UCSD-AML1 (cell line): ENCODE measurements around the gene CMSS1.
A peak's percentile ranks its signal among the peaks of the same experiment; 100 is the strongest.
"Not testable (repeated sequence)": the region's sequence is repeated elsewhere in the genome, so short reads cannot be mapped to it uniquely, and the experiment has no call there.

Experiments
- DNase-seq: peaks from one replicate; lab custom pipeline; 2025; ENCODE audit not compliant: unreplicated experiment; lab: John Stamatoyannopoulos, UW

CMSS1 gene

DNA sequence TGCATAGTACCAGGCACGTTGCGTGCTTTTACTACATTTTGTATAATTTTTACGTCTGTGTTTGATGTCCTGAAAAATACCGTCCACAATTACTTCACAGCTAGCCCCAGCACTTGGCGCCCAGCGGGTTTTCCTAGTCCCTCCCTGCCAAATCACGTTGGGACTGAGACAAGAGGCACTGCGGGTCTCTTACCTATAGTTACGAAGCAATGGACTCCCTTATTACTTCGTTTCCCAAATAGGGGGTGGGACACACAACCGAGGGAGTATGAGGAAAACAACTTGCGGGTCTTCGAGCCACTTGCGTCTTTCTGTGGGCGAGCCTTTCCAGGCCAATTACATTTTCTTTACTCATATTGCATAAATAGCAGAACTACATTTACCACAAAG is 620 bp upstream of the CMSS1 start:
- no peak for DNase-seq

DNA sequence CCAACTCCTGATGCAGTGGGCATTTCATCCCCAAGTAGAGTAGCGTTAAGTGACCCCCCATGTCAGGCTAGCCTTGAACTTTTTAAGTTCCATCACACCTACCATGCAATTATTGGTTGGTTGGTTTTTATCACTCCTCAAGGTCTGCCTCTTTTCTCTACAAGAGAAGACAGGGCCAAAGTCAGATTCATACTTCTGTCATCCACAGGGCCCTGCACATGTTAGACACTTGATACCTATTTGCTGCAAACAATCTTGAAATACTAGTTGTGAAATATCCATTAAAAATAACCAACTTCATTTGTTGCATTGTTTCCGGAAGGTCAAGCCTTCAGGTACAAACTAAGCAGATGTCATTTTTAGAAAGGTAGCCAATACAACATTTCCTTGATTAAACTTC is 1.2 kb downstream of the CMSS1 start:
- DNase-seq = no peak

DNA sequence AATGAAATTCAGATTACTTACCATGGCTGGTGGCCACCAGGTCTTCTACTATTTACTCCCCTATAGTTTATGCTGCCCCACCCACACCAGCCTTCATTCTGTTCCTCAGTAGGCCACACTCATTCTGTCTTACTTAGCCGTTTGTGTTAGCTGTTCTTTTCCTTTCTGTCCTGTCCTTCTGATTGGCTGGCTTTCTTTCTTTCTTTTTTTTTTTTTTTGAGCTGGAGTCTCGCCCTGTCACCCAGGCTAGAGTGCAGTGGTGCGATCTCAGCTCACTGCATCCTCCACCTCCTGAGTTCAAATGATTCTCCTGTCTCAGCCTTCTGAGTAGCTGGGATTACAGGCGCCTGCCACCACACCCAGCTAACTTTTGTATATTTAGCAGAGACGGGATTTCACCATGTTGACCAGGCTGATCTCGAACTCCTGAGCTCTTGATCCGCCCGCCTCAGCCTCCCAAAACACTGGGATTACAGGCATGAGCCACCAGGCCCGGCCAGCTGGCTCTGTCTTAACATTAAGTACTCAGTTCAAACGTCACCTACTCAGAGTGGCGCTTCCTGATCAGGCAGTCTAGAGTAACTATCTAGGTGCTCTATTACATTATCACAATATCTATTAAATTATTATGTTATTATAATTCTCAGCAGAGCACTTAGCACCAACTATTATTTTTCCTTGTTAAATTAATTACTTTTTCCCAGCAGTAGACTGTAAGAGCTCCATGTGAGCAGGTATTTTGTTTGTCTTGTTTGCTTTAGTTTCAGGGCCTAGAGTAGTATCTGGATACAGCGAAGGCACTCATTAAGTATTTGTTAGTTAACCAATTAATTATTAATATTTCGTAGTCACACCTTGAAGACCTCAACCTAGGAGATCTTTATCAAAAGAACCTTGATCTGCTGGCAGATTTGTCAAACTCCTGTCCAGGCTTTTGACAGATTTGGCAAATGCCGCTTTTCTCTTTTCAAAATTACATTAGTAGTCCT is 6.4 kb downstream of the CMSS1 start:
- DNase-seq = no peak

DNA sequence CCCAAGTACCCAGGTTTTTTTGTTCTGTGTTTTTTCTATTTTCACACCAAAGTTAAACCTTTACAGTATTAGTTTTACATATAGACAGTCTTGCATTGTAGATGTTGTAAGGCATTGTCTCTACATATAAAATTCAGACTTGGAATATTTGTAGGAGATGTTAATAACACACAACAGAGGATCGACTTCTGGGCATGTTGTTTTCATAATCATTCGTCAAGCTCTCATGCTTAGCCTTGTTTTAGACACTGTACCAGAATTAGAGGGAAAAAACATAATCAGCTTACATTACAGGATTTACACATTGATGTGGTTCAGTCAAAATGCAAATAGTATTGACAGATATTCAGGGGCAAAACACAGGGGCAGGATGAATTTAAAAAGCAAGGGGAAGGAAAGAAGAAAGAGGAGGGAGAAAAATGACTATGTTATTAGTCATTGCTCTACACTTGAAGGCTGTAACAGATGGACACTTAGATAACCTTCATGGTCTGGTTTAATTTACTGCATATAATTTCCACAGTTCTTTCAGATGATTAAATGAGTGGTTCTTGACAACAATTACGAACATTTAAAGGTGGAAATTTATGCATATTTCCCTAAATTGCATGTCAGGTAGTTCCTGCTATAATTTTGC is 7.5 kb downstream of the CMSS1 start:
- no peak for DNase-seq

DNA sequence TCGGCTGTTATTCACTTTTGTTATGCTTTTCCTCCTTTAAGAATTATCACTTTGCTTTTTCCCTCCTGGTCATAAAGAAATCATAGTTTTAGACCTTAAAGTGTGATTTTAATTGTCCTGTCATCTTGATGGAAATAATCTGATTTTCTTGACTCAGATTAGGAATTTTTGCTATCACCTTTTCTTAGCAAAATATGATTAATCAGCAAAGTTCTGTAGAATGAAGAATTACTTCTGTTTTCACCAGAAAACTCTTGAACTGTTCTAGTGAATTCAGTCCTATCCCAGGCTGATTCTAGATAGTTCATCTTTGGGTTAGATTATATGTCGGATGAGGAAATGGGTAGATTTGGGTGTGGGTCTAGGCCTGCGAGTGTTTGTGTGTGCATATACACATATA is 12.2 kb downstream of the CMSS1 start:
- no peak for DNase-seq

DNA sequence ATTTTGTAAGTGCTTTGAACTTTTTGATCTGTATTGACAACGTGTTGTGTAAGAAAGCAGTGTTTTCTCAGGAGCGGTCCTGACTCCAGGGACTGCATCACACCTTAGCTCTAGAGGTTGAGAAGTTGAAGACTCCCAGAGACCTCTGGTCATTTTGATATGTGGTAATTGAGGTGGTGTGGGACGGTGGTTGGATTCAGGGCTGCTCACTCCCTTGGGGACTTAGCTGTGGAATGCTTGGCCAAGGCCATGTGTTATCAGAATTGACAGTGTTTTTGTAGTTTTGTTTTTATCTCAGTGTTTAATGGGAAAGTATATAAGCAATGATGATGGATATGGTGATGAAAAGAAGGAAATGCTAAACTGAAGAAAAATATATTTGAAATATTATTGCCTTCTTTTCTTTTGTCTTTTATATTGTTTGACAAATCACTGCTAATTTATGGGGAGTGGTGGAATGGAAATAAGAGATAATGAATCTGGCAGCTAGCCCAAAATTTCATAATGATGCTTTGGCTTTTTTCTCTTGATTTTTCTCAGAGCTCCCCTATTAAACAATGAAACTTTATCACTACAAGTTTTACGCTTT is 16.0 kb downstream of the CMSS1 start:
- no peak for DNase-seq

DNA sequence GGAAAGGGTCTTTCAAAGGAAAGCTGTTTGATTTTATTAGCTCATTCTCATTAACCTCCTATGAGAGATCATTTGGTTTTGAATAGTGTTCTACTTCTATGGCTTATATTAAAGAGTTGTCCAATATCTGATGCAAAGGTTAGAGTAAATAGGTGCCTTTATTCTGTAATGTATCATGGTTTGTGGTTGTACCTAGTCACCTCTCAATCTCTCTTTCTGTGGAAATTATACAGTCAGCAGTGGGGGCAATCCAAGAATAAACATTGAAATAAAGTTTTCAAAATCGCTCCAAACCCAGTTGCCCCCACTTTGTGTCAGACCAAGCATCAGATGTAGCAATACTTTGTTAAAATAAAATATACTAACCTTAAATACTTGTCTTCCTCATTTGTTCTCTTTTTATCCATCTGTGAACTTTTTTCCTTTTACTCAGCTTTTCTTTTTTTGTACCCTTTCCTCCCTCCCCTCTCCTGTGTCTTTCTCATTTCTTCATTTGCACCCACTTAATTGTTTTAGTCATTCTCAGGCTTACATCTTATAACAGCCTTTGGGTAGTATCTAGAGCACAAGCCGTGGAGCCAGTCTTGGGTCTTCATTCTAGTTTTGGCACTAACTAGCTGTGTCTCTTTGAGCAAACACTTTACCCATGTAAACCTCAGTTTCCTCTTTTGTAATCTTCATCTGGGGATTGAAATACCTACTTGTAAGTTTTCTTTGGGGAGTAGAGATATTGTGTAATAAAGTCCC is 16.7 kb downstream of the CMSS1 start:
- DNase-seq = no peak

DNA sequence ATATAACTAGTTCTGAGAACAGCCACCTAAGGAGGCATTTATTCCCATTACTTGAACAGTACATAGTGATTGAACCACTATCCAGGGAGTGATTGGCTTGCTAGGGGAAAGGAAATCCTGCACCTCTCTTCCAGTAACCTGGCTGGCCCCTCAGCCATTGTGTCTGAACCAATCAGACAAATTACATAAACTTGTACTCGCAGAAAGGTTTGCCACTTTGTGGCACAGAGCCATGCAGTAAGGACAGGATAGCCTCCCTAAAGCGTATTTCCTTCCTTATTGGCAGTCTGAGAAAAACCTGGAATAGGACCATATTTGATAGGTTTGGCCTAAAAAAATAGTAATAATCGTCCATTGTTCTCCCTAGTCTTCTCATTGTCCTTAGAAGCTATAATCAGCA is 19.0 kb downstream of the CMSS1 start:
- no peak for DNase-seq

DNA sequence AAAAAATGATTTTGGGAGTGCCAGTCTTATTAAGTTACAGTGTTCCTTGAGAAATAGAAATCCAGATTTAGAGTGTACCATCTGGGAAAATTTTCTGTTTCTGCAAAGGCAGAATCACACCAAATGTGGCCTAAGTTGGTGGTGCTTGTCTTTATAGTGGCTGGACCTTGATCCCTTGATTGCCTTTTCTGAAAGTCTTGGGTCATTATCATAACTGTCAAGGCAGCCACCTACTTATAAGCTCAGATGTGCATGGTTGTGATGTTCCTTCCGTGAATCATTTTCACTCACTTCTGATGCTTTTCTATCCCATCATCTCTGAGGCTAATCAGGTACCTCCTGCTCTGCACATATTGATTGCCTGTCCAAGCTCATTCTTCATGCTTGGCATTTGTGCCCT is 20.1 kb downstream of the CMSS1 start:
- DNase-seq = no peak

DNA sequence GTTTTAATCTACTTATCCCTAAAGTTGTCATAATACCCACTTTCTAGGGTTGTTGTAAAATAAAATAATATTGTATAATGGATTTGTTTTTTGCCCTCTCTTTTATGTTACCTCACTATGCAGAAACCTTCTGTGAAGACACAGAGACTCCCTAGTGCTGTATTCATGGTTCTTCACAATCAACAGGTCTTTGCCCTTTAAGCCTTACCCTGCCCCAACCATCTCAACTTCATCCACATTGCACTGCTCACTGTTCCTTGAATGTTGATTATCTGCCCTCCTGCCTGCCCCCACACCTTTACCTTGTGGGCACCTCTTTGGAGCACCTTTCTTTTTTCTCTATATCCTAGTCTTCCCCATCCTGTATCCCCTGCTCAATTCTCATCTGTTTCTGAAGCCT is 21.1 kb downstream of the CMSS1 start:
- DNase-seq = no peak

DNA sequence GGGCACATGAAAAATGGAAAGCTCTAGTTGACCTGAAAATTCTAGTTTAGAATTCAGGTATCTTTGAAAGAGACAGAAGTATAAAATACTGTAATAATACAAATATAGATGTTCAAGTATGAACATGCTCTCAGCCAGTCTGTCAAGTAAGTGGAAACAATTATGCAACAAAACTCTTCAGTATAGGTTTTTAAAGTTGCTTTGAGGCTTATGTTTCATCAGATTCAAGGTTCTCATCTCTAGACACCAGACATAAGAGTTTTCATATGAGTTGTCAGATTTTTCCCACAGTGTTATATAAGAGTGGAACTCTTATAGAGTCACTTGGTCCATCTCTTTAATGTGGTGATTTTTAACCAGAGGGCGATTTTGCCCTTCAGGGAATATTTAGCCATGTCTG is 22.0 kb downstream of the CMSS1 start:
- no peak for DNase-seq

DNA sequence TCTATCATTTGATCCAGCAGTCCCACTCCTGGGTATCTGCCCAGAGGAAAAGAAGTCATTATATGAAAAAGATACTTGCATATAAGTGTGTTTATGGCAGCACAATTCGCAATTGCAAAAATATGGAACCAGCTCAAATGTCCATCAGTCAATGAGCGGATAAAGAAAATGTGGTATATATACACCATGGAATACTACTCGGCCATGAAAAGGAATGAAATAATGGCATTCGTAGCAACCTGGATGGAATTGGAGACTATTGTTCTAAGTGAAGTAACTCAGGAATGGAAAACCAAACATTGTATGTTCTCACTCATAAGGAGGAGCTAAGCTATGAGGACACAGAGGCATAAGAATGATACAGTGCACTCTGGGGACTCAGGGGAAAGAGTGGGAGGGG is 24.3 kb downstream of the CMSS1 start:
- DNase-seq = not testable (repeated sequence)

DNA sequence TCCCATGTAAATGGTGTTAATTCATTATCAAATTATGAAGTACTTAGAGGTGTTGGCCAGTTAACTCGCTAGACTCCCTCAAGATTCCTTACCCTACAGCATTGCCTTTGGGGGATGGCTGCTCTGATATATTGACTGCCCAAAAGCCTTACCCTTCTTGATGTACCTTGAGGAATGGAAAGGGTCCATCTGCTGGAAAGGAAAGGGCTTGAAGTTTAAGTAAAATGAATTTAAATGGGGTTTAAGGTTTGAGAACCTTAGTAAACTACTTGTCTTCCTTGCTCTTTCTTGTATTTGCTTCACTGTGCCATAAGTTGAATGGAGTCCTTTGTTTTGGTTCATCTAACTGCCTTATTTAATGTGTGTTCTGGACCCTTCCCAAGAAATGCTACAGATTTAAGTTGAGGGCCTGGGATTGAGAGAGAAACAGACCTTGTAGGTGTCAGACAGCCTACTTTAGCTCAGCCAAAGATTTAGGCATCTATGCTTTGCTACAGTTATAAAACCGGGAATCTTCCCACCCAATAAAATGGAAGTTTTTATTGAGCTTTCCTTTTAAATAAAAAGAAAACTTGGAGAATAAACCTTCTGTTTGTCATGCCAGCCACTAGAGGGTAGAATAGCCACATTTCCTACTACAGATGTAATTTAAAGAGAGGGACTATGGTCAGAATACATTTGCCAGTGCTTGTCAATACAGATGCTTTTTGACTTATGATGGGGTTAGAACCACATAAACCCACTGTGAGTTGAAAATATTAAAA is 25.3 kb downstream of the CMSS1 start:
- DNase-seq = no peak

DNA sequence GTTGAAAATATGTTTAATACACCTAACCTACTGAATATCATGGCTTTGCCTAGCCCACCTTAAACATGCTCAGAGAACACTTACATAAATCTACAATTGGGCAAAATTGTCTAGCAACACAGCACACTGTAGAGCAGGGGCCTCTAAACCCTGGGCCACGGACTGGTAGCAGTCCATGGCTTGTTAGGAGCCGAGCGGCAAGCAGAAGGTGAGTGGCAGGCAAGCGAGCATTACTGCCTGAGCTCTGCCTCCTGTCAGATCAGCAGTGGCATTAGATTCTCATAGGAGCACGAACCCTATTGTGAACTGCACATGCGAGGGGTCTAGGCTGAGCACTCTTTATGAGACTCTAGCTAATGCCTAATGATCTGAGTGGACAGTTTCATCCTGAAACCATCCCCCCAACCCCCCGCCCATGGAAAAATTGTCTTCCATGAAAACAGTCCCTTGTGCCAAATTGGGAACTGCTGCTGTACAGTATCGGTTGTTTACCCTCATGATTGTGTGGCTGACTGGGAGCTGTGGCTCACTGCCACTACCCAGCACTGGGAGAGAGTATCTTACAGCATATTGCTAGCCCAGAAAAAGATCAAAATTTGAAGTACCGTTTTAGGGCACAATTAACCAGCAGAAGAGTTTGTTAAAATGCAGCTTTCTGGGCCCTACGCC is 26.1 kb downstream of the CMSS1 start:
- DNase-seq = no peak

DNA sequence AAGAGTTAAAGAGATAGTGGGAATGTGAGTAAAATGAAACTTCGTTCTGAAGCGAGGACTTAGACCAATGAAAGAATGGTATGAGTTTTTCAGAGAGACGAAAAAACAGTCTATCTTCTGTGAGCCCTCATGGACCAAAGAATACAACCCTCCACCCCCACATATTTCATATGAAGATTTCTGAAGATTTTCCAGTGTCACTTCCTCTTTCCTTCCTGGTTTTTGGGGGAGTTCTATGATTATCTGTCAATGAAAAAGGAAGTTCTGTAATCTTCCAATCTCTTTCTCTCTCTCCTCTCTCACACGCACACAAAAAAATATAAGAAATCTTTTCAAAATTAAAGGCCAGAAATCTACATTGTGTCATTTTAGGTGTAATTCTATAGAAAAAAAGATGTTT is 27.7 kb downstream of the CMSS1 start:
- DNase-seq = no peak

DNA sequence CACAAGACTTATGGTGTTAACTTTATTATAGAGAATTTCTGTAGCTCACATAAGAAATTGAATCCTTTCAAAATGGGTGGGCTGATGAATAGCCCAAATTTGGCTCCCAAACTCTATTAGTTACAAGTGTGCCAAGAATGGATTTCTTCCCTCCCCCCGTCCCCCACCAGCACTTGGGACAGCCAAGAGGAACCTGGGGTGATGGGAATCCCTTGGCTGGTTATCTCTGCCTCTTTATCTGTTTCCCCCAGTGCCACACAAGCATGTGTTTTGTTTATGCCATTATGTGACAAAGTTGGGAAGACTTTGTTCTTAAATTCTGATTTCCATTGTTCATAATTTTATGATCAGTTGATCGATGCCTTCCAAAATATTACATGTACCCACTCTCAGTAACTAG is 28.3 kb downstream of the CMSS1 start:
- DNase-seq = no peak

DNA sequence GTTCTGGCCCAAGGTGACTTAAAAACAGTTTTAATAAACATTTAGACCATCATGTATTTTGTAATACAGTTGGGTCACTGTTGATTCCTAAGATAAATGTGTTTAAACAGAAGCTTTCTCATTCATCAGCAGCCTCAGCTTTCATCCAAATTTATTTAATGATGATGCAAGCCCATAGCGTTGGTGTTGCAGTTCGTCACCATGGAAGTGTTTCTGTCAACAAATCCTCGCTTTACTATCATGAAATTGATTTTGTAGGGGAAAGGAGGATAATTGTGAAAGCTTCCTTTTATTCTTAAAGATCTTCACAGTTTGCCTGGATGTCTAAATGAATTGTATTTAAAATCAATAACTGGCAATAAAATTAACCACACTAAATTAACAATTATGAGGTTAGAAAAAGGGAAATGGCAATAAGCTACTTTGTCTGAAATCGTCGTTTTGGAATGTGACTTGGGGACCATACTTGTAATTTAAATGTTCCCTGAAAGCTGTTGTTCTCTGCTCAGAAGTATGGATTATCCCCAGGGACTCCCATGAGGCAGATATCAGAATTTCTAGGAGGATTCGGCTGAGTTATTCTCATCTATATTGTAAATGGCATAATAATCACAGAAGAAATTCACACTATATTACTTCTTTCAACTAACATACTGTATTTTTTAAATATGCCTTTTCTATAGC is 29.0 kb downstream of the CMSS1 start:
- no peak for DNase-seq

DNA sequence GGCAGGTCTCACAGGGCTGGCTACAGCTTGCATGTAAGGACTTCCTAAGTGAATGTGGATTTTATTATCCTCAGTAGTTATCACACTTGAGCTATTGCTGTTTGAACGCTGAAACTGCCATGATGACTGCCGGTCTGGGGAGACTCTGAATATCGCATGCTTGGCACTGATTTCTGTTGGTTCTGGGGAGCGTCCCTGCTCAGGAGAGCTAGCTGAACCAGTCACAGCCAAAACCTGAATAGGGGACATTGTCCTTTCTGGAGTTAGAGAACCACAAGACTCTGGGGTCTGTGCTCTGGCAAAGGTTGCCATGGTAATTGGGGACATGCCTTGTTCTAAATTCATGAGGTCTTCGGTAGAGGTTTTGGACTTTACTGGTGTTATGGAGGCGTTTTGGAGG is 30.8 kb downstream of the CMSS1 start:
- DNase-seq = no peak

DNA sequence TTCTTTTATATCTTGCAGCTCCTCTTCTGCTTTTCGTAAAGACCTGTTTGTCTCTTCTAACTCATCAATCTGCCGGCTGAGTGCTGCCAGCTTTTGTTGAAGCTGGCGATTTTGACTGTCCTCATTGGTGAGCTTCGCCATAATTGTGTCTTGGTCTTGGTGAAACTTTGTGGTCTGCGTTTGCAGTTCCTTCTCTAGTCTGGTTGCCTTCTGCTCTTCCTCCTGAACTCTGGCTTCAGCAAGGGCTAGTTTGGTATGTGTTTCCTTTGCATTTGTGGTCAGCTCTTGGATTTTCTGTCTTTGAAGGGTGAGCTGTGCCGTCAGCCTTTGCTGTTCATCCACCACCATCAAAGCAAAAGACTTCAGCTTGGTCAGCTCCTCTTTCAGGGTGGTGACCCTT is 32.9 kb downstream of the CMSS1 start:
- peak; percentile 16 for DNase-seq

DNA sequence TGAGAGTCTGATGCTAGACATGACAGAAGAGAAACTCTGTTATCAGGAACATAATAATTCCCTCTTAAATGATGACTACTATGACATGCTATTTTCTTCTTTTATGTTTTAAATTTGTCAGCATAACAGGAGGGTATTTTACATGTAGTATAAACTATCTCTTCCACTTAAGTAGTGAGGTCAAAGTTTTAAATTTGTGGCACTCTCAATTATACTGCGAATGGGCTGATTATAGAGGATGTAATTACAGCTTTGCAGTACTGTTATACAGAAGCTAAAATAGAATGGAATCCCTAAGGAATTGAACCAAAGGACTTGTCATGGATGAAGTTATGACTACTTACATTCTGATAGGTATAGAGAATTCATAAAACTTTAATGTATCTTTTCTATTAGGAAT is 34.3 kb downstream of the CMSS1 start:
- no peak for DNase-seq
